Panc1 (cell line): ENCODE results near the gene LCE3E.

ENCODE experiments used
- CTCF ChIP-seq: fragments of 450-650 bp; IDR thresholded peaks from 2 replicates; pipeline ENCODE4 v1.5.1; 2017; ENCODE audit warnings: mild to moderate bottlenecking
- POLR2AphosphoS5 ChIP-seq: IDR thresholded peaks from 2 replicates; pipeline ENCODE4 v1.6.1; 2012; ENCODE audit warnings: mild to moderate bottlenecking, low read depth, low read length, moderate library complexity
- SIN3A ChIP-seq: IDR thresholded peaks from 2 replicates; pipeline ENCODE4 v1.6.1; 2012; ENCODE audit warnings: low read depth, mild to moderate bottlenecking, low read length, moderate library complexity, borderline replicate concordance; ENCODE audit not compliant: insufficient read depth

GRCh38 chr1:152580433-152580832, 13.9 kb upstream of the LCE3E start, which contains the start of gene LCE3D:
- TF ChIP-seq CTCF = no peak
- no peak for TF ChIP-seq SIN3A
- TF ChIP-seq POLR2AphosphoS5 = no peak
